ENCODE measurements around the gene TMEM266.

DNA sequence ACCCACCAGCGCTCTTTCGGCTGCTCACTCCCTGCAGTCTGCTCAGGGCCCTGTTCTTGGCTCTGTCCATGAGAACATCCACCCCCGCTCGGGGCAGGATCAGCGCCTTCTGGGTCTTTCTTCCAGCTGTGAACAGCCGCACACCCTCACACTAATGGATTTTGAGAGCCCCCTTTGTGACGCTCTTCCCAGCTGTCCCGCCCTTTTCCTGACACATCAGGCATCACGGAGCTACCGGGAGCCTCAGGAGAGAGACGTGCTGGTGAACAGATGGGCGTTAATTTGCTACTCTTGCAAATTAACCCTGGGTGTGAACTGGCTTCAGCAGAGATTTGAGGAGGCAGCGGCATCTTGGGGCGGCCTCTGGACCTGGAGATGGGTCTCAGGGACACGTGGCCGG is 113.0 kb downstream of the TMEM266 start:
- no peak for TF ChIP-seq BACH2 (CRISPR knock-in tag; IDR thresholded peaks at IDR 0.05; ENCODE audit: borderline replicate concordance)
- no peak for TF ChIP-seq CSDC2 (CRISPR knock-in tag; IDR thresholded peaks at IDR 0.05)
- TF ChIP-seq OSR1 (CRISPR knock-in tag; IDR thresholded peaks at IDR 0.05): no peak
- no peak for TF ChIP-seq PATZ1 (CRISPR knock-in tag; IDR thresholded peaks at IDR 0.05; ENCODE audit: borderline replicate concordance)
- no peak for TF ChIP-seq ZNF565 (CRISPR knock-in tag; conservative IDR thresholded peaks at IDR 0.05; ENCODE audit: low read depth)
